Ovary (tissue), 3 donors: ENCODE data around the gene CSNK1E.

Experiments used
- CTCF ChIP-seq, 3 donors: fragments of 450-650 bp in 2 of 3; fragments of 200-600 bp in 1 of 3; IDR thresholded peaks; one replicate each; pipeline versions ENCODE4 v1.5.1 to v1.8.0; 2016 to 2022; ENCODE audit warnings: antibody characterized with exemption in 3 of 3, mild to moderate bottlenecking in 1 of 3
- POLR2A ChIP-seq: fragments of 450-650 bp; IDR thresholded peaks from one replicate; pipeline ENCODE4 v1.6.1; 2017; ENCODE audit warnings: antibody characterized with exemption, mild to moderate bottlenecking, moderate library complexity
- donor health status: DM: no; HTN: no; CAD: no.

- TF ChIP-seq CTCF (IDR thresholded peaks at IDR 0.05) (no peak), POLR2A (no peak)
Observed at GRCh38 chr22:38264322-38264843, 52.9 kb downstream of the CSNK1E start.
